GM18511 (cell line): ENCODE results near the gene C5orf52.
"Not testable (repeated sequence)": the region's sequence is repeated elsewhere in the genome, so short reads cannot be mapped to it uniquely, and the experiment has no call there.

ENCODE experiments used
- ATAC-seq: cut with Tn5 transposase; IDR thresholded peaks from one replicate; pipeline ENCODE4 v1.9.1; 2021; ENCODE audit warnings: mild to moderate bottlenecking, moderate library complexity; ENCODE audit not compliant: unreplicated experiment

C5orf52 gene

DNA sequence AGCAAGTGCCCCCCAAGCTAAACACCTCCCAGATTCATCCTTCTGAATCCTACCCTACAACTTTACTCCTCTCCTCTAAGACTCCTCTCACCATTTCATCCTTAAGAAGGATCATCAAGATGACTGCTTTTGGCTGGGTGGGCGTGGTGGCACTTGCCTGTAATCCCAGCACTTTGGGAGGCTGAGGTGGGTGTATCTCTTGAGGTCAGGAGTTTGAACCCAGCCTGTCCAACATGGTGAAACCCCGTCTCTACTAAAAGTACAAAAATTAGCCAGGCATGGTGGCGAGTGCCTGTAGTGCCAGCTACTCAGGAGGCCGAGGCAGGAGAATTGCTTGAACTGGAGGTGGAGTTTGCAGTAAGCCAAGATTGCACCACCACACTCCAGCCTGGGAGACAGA is 3.0 kb downstream of the C5orf52 start:
- ATAC-seq = not testable (repeated sequence)

DNA sequence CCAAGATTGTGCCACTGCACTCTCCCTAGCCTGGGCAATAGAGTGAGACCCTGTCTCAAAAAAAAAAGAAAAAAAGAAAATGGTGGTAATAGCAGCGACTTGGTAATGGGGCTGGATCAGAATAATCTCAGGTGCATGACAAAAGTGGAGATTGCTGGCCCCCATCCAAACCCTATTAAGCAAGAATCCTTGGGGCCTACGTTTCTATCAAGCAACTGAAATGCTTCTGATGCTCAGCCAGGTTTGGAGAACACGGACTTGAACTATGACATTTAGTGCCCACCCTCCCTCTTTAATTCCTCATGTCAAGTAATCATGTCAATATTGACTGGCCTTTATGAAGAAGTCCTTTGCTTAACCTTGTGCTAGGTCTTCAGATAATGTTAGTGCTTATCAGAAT is 6.6 kb downstream of the C5orf52 start:
- no peak for ATAC-seq

DNA sequence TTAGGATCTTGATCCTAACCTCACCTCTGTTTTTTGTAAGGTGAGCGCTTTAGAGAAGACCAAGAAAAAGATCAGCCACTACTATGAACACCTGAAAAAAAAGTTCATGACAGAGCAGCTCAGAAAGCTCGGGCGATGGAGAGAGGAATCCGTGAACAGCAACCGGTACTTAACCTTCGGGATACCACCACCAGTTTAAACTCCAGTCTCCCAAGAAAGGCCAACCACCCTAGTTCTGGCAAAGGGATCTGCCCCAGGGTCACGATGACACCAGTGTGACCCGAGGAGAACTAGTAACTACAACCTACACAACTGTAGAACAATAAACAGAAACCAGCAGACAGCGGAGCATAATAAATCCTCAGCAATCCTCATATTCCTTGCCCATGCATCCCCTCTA is 8.5 kb downstream of the C5orf52 start:
- ATAC-seq = no peak

DNA sequence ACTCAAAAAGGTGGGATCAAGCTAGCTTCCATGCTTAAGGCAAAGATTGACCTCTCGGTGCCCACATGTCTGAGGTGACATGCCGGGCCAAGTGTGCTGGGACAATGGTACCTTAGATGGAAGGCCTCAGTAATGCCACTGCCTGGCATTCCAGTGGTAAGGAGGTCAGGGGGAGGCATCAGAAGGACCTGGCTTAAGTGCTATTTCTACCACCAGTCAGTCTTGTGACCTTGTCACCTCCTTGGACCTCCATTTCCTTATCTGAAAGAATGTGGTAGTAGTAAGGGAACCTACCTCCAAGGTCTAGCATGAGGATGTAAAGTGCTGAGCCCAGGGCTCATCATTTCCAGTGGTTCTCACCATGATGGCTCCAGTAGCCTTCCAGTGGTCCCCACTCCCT is 8.9 kb downstream of the C5orf52 start:
- no peak for ATAC-seq

DNA sequence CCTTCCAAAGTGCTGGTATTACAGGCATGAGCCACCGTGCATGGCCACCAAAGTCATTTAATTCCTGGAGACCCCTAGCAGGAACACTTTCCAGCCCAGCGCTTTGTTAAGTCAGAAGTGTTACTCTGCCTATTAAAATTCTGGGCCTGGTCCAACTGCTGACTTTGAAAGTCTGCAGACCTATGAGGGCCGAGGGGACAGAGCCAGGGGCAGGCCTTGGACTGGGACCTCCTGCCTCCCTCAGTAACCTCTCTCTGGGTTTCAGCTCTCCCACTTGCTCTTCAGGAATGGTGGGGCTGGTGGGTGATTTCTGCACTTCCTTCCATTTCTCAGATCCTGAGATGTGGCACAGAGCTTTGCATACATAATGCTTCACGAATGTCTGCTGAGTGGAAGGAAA is 9.7 kb downstream of the C5orf52 start:
- ATAC-seq = no peak

DNA sequence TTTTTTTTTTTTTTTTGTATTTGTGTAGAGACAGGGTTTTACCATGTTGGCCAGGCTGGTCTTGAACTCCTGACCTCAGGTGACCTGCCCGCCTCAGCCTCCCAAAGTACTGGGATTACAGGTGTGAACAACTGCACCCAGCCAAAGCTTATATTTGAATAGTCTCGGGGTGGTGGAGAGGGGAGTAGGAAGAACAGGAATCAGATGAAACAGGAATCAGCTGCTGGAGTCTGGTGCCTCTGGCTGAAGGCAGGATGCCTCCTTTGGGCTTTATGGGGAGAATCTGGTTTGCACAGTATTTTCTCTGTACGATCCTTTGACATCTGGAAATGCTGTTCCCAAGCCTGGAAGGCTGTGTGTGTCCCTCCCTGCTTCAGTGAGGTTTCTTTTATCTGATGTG is 10.9 kb downstream of the C5orf52 start:
- no peak for ATAC-seq

DNA sequence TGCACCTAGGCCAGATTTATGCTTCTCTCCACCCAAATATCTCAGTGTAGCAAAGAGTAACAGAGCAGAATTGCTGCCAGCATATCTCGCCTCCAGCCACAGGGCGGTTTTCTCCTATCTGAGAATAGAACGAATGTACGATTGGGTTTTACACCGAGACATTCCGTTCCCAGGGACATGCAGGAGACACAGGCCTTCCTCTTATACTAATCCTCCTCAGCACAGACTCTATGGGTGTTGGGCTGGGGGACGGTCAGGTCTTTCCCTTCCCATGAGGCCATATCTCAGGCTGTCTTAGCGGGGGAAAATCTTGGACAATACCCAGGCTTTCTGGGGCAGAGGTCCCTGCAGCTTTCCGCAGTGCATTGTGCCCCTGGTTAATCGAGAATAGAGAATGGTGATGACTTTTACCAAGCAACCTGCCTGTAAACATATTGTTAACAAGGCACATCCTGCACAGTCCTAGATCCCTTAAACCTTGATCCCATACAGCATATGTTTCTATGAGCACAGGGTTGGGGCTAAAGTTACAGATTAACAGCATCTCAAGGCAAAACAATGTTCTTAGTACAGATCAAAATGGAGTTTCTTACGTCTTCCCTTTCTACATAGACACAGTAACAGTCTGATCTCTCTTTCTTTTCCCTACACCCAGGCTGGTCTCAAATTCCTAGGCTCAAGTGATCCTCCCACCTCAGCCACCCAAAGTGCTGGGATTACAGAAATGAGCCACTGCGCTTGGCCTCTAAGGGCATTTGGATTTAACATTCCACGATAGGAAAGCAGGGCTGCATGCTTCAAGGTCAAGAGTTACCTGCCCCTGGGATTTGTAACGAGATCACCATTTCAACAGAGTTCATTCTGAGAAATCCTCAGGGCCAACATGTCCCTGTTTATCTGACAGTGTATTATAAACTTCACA is 15.2 kb downstream of the C5orf52 start:
- not testable (repeated sequence) for ATAC-seq

DNA sequence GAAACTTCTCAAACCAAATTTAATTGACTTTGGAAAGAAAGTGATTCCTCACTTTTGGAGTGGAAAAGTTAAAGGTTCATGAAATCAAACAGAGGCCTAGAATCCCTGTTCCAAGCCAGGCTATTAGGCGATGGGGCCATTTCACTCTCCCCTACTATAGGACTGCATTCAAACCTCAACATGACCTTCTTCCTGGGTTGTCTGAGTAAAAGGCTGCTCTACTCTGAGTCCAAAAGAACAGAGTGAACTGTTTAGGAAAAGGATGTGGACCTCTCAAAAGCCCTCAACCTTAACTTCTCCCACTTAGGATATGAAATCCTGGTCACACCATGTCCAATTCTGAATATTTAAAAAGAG is 15.8 kb downstream of the C5orf52 start:
- no peak for ATAC-seq

DNA sequence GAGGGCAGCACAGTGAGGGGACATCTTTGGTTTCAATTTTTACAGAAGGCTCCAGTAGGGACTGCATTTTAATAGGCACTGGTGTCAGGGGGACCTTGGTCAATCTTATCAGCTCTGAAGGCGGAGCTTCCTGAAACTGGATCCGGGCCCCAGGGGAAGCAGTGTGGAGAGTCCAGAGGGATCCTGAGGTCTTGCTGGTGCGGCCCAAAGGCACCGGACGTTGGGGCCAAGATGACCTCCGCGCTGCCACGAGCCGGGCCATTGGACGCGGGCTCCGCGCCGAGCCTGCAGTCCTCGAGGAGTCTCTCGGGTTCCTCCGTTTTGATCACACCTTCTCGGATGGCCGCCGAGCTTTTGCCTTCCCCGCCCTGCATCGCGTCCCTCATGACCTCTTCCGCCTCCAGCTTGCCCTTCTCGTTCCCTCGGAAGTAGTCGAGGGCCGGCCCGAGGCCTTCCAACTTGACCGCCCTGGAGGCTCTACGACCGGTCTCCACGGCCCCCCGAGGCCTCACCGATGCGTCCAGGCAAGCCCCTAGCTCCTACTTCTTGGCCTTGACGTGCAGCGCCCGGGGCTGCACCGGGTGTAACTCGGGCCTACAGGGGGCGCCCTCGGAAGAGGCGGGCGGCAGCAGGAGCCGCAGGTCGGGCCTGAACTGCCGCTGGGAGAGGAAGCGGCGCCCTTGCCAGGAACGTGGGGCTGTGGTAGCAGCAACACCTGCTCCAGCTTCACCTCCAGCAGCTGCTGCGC is 18.8 kb downstream of the C5orf52 start:
- ATAC-seq = no peak

DNA sequence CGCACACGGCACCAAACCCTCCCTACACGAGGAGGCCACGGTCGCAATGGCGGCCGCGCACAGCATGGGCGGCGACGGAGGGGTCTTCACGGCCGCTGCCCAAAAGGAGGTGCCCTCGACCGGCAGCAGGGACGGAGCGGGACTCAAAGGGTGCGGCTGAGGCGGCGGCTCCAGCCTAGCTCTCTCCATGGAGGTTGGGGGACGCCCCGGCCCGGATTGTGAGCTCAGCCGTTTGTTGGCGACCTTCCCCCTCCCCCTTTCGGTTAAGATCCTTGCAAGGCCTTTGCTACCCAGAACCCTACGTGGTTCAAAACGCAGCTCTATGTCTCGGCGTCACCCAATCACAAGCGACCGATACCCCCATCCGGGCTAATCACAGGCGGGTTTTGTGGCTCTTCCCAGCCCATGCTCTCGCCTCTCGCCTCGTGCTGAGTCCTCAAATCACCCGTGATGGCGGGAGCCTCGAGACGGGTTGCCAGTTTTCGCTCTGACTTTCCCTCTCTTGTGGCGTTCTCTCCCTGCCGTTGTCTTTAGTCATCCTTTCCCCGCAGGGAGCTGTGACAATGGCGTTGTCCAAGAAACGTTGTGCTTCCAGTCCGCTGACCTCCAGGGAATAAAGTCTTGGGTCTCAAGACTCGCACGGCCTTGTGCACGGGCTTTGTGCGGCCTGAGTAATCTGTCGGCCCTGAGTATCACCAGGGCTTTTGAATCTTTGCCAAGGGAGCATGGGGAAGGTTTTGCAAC is 19.5 kb downstream of the C5orf52 start:
- no peak for ATAC-seq

DNA sequence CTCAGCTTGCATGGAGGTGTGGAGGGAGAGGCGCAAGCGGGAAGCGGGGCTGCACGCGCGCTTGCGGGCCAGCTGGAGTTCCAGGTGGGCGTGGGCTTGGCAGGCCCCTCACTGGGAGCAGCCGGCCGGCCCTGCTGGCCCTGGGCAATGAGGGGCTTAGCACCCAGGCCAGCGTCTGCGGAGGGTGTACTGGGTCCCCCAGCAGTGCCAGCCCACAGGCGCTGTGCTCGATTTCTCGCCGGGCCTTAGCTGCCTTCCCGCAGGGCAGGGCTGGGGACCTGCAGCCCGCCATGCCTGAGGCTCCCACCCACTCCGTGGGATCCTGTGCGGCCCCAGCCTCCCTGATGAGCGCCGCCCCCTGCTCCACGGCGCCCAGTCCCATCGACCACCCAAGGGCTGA is 22.5 kb downstream of the C5orf52 start:
- ATAC-seq = not testable (repeated sequence)

DNA sequence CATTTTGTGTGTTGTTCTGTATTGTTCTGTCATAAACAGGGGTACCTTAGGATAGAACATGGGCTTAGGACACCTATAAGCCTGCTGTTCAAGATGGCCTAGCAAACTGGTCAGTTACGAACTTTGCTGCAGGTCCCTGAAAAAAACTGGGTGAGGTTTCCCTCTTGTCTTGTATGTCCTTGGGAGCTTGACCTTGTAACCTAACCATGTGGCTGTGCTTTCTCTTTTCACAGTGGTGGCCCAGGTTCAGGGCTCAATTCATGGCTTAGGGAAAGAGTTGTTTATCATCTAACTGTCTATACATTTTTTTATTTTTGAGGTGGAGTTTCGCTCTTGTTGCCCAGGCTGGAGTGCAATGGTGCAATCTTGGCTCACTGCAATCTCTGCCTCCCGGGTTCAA is 24.8 kb downstream of the C5orf52 start:
- not testable (repeated sequence) for ATAC-seq

DNA sequence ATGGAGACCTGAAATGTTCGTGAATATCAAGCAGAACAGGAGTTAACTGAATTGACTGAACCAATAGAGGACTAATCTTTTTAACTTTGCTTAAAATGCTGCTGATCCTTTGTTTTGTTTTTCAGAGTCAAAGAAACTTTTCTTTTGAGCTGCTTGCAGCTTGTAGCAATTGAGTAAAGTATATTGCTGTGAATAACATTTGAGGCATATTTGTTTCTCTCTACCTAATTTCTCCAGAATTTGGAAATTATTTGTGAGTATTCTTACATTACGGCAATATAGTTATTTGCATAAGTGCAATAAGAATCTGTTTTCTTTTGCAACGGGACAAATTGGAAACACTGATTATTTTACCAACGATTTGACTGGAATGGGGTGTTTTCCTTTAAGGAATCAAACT is 27.3 kb downstream of the C5orf52 start:
- not testable (repeated sequence) for ATAC-seq

DNA sequence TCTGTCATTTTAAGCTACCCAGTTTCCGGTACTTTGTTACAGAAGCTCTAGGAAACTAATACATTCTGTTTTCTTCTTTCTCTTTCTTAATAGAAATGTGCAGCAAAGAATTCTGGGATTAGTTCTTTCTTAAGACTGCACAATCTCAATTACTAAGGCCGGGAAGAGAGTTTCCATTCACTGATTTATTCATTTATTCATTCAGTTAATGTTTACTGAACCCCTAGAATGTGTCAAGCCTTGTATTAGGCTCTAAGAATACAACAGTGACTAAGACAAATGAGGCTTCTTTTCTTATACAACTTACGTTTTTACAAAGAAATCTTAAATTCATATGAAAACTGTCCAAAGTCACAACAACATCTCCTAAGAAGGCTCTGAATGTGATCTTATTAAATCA is 32.4 kb downstream of the C5orf52 start:
- ATAC-seq = no peak

DNA sequence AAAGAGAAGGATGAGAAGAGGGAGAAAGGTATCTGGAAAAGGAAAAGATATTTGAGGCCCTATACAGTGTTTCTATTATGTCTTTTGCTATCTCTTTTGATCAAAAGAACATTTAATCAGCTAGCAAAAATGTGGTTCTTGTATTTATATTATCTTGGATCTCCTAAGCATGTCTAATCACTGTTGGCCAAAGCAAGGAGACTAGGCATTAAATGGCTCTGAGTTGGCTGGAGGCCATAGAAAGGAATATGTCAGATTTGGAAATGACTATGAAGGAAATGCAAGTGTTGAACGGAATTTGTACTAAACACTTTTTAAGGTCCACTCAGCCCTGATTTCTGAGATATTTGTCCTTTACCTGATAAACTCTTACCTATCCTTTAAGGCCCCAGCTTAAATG is 37.5 kb downstream of the C5orf52 start:
- ATAC-seq = no peak

DNA sequence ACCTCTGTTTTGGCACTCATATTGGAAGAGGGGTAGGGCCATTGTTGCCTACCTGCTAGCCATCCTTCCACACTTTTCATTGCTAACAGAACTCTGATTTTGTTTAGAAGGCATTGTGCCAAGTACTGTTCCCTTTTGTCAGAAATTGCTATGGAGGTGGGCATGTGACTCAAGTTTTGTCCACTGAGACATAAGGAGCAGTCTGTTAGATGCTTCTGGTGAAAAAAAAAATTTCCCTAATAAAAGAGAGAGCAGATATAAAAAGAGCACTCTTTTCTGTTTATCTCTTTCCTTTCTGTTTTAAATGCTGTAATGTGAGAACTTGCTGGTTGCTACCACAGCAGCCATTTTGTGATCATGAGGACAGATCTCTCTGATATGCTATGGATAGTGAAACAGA is 38.0 kb downstream of the C5orf52 start:
- ATAC-seq = no peak

DNA sequence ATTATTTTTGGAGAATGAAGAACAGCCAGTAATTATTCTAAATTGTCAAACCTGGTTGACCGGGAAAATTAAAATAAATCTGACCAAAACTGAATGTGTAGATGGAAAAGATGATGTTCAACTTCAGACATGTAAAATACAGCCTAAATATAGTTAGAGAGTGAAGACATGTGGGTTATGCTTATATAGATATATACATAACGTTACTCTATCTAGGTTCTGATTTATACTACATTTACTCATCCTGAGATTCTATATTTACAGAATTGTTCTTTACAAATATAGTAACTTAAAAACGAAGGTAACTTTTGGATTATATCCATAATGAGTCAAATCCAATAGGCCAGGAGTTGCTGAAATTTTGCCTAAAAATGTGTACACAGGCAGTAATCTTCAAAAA is 39.1 kb downstream of the C5orf52 start:
- no peak for ATAC-seq

DNA sequence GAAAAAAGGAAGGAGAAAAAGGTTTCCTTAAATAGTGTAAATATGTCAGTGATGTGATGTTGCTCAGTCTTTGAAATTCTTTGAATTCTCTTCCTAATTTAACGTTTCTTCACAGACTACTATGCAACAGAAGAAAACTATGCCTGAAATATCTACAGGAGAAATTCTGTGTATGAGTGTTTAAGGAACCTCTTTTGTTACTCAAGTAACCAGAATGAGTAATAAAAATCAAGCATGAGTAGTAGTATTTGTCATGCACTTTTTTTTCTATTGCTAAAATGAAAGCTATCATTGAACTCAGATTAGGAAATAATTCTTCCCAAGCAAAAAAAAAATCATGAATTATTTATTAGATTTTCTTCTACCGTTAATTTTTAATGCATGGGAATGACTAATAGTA is 39.5 kb downstream of the C5orf52 start:
- no peak for ATAC-seq

DNA sequence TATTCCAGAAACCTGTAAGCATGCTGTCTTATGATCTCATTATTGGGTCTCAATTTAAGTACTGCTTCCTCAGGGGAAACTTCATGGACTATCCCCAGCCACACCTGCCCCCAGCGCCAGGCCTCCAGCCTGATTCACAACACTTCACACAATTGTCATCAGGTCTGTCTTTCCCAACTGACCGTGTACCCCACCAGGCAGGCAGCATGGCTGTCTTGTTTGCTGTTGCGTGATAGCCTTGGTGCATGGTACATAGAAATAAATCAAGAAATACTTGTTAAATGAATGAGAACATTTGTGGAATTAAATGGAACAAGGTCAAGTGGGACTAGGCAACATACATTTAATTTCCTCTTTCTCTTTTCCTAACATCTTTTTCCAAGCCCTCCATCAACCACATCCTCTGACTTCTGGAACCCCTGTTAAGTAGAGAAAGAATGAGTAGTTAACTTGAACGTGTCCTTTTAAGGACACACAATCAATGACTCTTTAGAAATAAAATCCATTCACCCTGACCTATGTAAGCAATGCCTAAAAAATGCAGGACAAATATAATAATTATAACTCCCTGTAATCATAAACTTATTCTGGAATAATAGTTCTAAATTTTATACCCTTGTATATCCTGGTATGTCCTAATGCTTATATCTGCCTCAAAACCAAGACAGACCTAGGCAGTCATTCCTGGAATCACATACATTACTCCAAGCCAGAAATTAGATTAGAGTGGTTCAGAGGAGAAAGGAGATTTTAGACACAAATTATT is 42.7 kb downstream of the C5orf52 start:
- no peak for ATAC-seq

DNA sequence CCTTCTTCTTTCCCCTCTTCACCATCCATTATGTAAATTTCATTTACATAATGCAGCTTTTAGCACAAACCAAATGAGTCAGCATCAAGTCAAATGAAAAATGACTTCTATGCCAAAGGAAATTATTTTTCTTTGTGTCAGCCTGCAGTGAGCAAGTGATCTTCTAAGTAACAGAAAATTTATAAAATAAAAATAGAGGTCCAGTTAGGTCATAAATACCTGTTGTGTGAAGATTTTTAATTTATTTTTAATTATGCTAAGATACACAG is 43.2 kb downstream of the C5orf52 start:
- ATAC-seq = no peak

DNA sequence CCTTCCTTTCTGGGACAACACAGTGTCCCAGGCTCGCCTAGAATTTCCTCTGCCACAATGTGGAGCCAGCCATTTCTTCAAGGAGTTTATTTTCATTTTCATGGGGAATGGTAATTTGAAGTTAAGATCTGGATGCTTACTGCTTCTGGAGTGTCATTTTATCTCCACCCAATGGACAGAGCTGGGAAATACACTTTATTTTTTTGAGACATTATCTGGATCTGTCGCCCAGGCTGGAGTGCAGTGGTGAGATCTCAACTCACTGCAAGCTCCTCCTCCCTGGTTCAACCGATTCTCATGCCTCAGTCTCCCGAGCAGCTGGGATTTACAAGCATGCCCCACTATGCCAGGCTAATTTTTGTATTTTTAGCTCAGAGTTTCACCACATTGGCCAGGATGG is 47.2 kb downstream of the C5orf52 start:
- ATAC-seq = peak; percentile 65
